Measurements from ENCODE around the gene PTPRT. TPM values are rescaled to one million over a fixed set of nuclear protein-coding genes. Genes with fewer than 3 reads are reported as not detected.

Gene PTPRT
- total RNA-seq, 2 experiments from 2014 or later, result not detected

DNA sequence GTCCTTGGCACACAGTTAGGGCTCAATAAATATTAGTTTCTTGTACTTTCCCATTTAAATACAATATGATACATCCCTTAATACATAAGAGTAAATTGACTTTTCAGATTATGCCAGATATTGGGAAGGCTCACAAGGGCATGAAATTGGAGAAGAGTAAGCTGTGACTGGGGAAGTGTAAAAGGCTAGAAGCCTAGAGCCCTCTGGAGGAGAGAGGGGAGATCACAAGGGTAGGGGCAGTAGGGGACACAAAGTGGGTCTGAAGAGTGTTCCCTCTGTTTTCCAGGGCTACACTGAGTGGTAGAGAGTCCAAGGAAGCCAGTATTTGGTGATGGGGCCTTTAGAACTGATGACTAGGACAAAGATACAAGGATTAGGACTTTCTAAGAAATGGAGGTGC is 1008.6 kb downstream of the PTPRT start:
- H3K4me3 Mint-ChIP-seq, result no peak overlapping the region
- H3K27me3 Mint-ChIP-seq (ENCODE audit: low read depth), result peaks cover 2% of the 10 kb centered on the region
- peaks cover 4% of the 10 kb centered on the region for H3K9me3 Mint-ChIP-seq
- H3K27ac Mint-ChIP-seq, result no peak overlapping the region
- CTCF ChIA-PET, result no interaction called here
- intact Hi-C loops (cut with micrococcal nuclease), result no loop called here
- H3K36me3 Mint-ChIP-seq (ENCODE audit: low read depth), result no peaks in the 10 kb centered on the region
- no peak for DNase-seq
- no peaks in the 10 kb centered on the region for H3K4me1 Mint-ChIP-seq (ENCODE audit: low read depth)

GRCh38 chr20:42179768-42180167 is 1009.9 kb downstream of the PTPRT start:
- no peaks in the 10 kb centered on the region for H3K9me3 Mint-ChIP-seq
- no peaks in the 10 kb centered on the region for H3K4me1 Mint-ChIP-seq (ENCODE audit: low read depth)
- intact Hi-C loops (cut with micrococcal nuclease), result no loop called here
- peak; percentile 5 for DNase-seq
- no peak overlapping the region for H3K4me3 Mint-ChIP-seq
- H3K27me3 Mint-ChIP-seq (ENCODE audit: low read depth), result peaks cover 2% of the 10 kb centered on the region
- H3K27ac Mint-ChIP-seq, result no peak overlapping the region
- no peaks in the 10 kb centered on the region for H3K36me3 Mint-ChIP-seq (ENCODE audit: low read depth)
- CTCF ChIA-PET, result no interaction called here

GRCh38 chr20:42173440-42173839 is 1016.3 kb downstream of the PTPRT start:
- DNase-seq, result no peak
- Mint-ChIP-seq H3K9me3 (no peaks in the 10 kb centered on the region), H3K4me1 (ENCODE audit: low read depth) (no peaks in the 10 kb centered on the region), H3K4me3 (no peak overlapping the region), H3K36me3 (ENCODE audit: low read depth) (no peaks in the 10 kb centered on the region), H3K27me3 (ENCODE audit: low read depth) (peaks cover 2% of the 10 kb centered on the region), H3K27ac (no peak overlapping the region)
- CTCF ChIA-PET, result no interaction called here
- intact Hi-C loops (cut with micrococcal nuclease), result no loop called here

DNA sequence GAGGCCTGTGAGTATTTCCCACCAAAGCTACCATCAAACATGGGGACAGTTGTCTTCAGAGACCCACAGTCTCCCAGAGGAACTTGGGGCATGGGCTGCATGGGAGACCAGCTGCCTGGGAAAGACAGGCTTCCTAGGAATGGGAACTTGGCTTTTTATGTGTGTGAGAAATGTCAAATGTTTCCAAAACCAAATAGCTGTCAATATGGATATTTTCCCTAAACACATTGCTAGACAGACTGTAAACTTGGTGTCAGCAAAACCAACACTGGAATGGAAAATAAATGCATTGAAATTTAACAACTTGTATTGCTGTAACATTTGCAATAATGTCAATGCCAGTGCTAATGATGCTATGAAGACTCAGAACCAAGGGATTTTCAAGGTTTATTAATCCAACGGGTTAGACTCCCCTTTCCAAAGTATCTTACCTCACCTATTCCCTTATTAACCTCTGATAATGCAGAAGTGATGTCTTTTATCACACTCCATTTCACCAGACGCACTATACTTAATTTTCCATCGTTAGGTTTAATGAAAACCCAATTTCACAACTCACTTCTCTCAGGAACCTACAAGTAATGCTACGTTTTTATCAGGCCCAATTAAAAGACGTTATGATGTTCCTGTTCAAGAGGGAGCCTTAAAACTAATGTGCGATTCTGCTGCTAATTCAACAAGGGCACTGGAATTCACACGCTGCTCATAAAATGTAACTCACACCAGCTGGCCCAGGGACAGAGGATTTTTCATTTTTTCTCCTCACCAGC is 1025.4 kb downstream of the PTPRT start:
- no peaks in the 10 kb centered on the region for H3K4me1 Mint-ChIP-seq (ENCODE audit: low read depth)

GRCh38 chr20:42161228-42161829 is 1028.4 kb downstream of the PTPRT start:
- H3K27ac Mint-ChIP-seq, result no peak overlapping the region
- H3K4me1 Mint-ChIP-seq (ENCODE audit: low read depth), result no peaks in the 10 kb centered on the region
- intact Hi-C loops (cut with micrococcal nuclease), result no loop called here
- CTCF ChIA-PET, result no interaction called here
- no peaks in the 10 kb centered on the region for H3K36me3 Mint-ChIP-seq (ENCODE audit: low read depth)
- H3K4me3 Mint-ChIP-seq, result no peak overlapping the region
- no peaks in the 10 kb centered on the region for H3K27me3 Mint-ChIP-seq (ENCODE audit: low read depth)
- DNase-seq, result no peak
- H3K9me3 Mint-ChIP-seq, result peaks cover 2% of the 10 kb centered on the region

More for the DNA sequence above, 1025.4 kb downstream of the PTPRT start:
- intact Hi-C loops (cut with micrococcal nuclease), result no loop called here
- H3K27ac Mint-ChIP-seq, result no peak overlapping the region
- no peak for DNase-seq
- H3K36me3 Mint-ChIP-seq (ENCODE audit: low read depth), result no peaks in the 10 kb centered on the region
- no peaks in the 10 kb centered on the region for H3K27me3 Mint-ChIP-seq (ENCODE audit: low read depth)
- H3K4me3 Mint-ChIP-seq, result no peak overlapping the region
- CTCF ChIA-PET, result no interaction called here
- no peaks in the 10 kb centered on the region for H3K9me3 Mint-ChIP-seq

GRCh38 chr20:42159808-42160207 is 1029.9 kb downstream of the PTPRT start:
- H3K27ac Mint-ChIP-seq, result no peak overlapping the region
- CTCF ChIA-PET, result no interaction called here
- no peaks in the 10 kb centered on the region for H3K4me1 Mint-ChIP-seq (ENCODE audit: low read depth)
- no peaks in the 10 kb centered on the region for H3K27me3 Mint-ChIP-seq (ENCODE audit: low read depth)
- no peak overlapping the region for H3K4me3 Mint-ChIP-seq
- H3K36me3 Mint-ChIP-seq (ENCODE audit: low read depth), result no peaks in the 10 kb centered on the region
- peaks cover 2% of the 10 kb centered on the region for H3K9me3 Mint-ChIP-seq
- intact Hi-C loops (cut with micrococcal nuclease), result no loop called here
- no peak for DNase-seq

DNA sequence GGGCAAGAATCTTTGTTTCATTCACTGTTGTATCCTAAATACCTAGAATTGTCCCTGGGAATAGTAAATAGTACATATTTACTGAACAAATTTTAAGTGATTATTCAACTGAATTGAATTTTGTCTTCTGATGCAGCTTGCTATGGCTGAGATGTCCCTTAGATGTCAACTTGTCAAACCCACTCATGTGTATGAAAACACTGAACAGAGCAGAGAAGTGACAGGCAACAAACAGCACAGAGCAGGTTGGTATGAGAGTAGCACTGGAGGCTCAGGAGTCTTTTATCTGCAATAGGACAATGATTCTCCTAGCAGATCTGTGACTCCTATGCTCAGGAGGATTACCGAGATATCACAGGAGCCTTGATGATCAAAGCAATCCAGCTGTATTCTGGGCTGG is 1031.4 kb downstream of the PTPRT start:
- DNase-seq, result no peak
- H3K36me3 Mint-ChIP-seq (ENCODE audit: low read depth), result no peaks in the 10 kb centered on the region
- no peak overlapping the region for H3K27ac Mint-ChIP-seq
- no peaks in the 10 kb centered on the region for H3K27me3 Mint-ChIP-seq (ENCODE audit: low read depth)
- no peaks in the 10 kb centered on the region for H3K4me1 Mint-ChIP-seq (ENCODE audit: low read depth)
- H3K4me3 Mint-ChIP-seq, result no peak overlapping the region
- CTCF ChIA-PET, result no interaction called here
- H3K9me3 Mint-ChIP-seq, result peaks cover 2% of the 10 kb centered on the region
- intact Hi-C loops (cut with micrococcal nuclease), result no loop called here

DNA sequence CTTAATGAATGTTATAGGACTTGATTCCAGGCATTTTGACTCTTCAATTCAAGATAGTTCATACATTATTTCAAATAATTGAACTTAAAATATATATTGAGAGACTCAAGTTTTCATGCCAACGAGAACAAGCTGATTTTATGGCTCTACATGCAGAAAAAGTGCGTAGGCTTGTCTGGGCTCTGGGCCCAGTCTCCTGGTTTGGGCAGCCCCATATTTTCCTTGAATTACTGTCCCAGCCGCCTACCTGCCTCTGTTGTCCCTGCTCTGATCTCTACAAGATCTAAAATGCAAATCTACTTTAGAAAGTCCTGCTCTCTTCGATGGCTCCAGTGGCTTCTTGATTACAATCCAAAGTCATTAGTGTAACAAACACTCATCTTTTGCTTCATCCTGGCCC is 1034.1 kb downstream of the PTPRT start:
- intact Hi-C loops (cut with micrococcal nuclease), result no loop called here
- no peaks in the 10 kb centered on the region for H3K4me1 Mint-ChIP-seq (ENCODE audit: low read depth)
- H3K27ac Mint-ChIP-seq, result no peak overlapping the region
- peaks cover 2% of the 10 kb centered on the region for H3K9me3 Mint-ChIP-seq
- no peaks in the 10 kb centered on the region for H3K27me3 Mint-ChIP-seq (ENCODE audit: low read depth)
- H3K36me3 Mint-ChIP-seq (ENCODE audit: low read depth), result no peaks in the 10 kb centered on the region
- CTCF ChIA-PET, result no interaction called here
- no peak for DNase-seq
- H3K4me3 Mint-ChIP-seq, result no peak overlapping the region

GRCh38 chr20:42152575-42152974 is 1037.1 kb downstream of the PTPRT start:
- no peak overlapping the region for H3K4me3 Mint-ChIP-seq
- peaks cover 2% of the 10 kb centered on the region for H3K9me3 Mint-ChIP-seq
- H3K27me3 Mint-ChIP-seq (ENCODE audit: low read depth), result no peaks in the 10 kb centered on the region
- CTCF ChIA-PET, result interaction anchor here (0.6 kb wide), 1 partner anchor 820 kb away, joined by 3 read pairs; no protein-coding TSS in a partner anchor
- no peaks in the 10 kb centered on the region for H3K4me1 Mint-ChIP-seq (ENCODE audit: low read depth)
- intact Hi-C loops (cut with micrococcal nuclease), result no loop called here
- H3K27ac Mint-ChIP-seq, result no peak overlapping the region
- no peak for DNase-seq
- H3K36me3 Mint-ChIP-seq (ENCODE audit: low read depth), result no peaks in the 10 kb centered on the region

GRCh38 chr20:42150230-42150629 is 1039.5 kb downstream of the PTPRT start:
- Mint-ChIP-seq H3K9me3 (no peaks in the 10 kb centered on the region), H3K27me3 (ENCODE audit: low read depth) (no peaks in the 10 kb centered on the region), H3K36me3 (ENCODE audit: low read depth) (no peaks in the 10 kb centered on the region), H3K4me3 (no peak overlapping the region), H3K4me1 (ENCODE audit: low read depth) (no peaks in the 10 kb centered on the region), H3K27ac (no peak overlapping the region)
- DNase-seq, result no peak
- intact Hi-C loops (cut with micrococcal nuclease), result no loop called here
- CTCF ChIA-PET, result no interaction called here

DNA sequence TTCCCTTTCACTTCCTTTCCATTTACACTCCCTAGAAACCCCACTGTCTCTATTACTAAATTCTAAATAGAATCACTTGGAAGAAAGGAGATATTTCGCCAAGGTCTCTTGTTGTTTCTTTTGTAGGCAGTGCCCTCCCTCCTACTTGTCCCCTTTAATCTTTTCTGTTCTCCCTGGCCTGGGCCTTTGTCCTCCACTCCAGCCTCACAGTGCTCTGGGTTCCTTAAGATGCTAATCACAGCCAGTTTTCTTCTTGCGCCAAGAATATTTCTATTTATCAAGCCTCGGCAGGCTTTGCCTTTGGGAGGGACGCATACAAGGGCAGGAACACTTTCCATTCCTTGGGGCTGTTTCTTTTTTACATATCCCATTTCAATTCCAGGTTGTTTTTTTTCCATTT is 1051.0 kb downstream of the PTPRT start:
- Mint-ChIP-seq H3K36me3 (ENCODE audit: low read depth) (no peaks in the 10 kb centered on the region), H3K27me3 (ENCODE audit: low read depth) (peaks cover 2% of the 10 kb centered on the region), H3K4me1 (ENCODE audit: low read depth) (no peaks in the 10 kb centered on the region), H3K4me3 (no peak overlapping the region), H3K9me3 (peaks cover 3% of the 10 kb centered on the region), H3K27ac (no peak overlapping the region)
- intact Hi-C loops (cut with micrococcal nuclease), result no loop called here
- CTCF ChIA-PET, result no interaction called here
- DNase-seq, result no peak

DNA sequence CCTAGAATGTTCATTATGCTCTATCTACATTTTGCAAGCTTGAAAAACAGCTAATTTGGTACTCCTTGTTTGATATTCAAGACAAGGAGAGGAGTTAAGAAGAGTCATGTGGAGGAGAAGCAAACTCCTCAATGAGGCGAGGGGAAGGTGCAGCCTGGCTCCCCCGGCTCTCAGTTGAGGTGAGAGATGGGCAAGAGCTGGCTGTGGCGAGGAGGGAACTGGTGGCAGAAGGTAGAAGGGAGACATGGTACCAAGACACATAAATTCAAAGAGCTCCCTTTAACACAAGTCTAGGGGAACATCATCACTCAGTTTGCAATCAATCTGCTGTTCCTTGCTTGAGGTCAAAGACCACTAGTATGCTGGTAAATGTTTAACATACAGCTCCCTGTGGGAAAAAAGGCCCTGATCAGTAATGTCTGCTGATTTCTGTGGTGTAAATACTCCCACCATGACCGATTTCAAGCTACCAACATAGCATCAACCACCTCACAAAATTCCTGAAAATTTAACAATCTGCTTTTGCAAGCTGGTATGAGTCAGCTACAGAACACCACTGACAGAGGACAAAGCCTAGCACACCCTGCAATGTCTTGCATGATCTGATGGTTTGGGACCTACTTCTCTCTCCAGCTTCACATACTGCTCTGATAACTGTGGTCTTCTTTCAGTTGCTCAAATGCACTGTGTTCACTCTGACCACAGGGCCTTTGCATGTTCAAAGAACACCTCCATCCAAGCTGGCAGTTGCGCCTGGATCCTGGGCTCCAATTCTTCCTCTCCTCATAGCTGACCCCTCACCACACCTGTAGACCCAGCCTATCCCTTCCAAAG is 1055.2 kb downstream of the PTPRT start:
- Mint-ChIP-seq H3K4me1 (ENCODE audit: low read depth) (no peaks in the 10 kb centered on the region), H3K27me3 (ENCODE audit: low read depth) (peaks cover 4% of the 10 kb centered on the region), H3K9me3 (no peaks in the 10 kb centered on the region), H3K36me3 (ENCODE audit: low read depth) (no peaks in the 10 kb centered on the region), H3K27ac (no peak overlapping the region), H3K4me3 (no peak overlapping the region)
- DNase-seq, result no peak
- CTCF ChIA-PET, result no interaction called here
- intact Hi-C loops (cut with micrococcal nuclease), result no loop called here
